Daoy (cell line): ENCODE measurements around the gene DDX43. TPM values are rescaled to one million over a fixed set of nuclear protein-coding genes. Genes with fewer than 3 reads are reported as not detected.
A peak's percentile ranks its signal among the peaks of the same experiment; 100 is the strongest.
"Not testable (repeated sequence)": the region's sequence is repeated elsewhere in the genome, so short reads cannot be mapped to it uniquely, and the experiment has no call there.

ENCODE experiments used
- DNase-seq: peaks from one replicate; pipeline ENCODE4 v3.0.0-alpha.2; 2015; ENCODE audit warnings: low read depth
- total RNA-seq: library from RNA; depleted of rRNA; stranded (reverse); fragments of >200 nt; shearing (Covaris generic); gene quantifications from 2 replicates; pipeline ENCODE4 v1.2.3, GENCODE V29; 2014

Gene DDX43
- total RNA-seq, 1 experiment from 2014 or later = not detected

DNA sequence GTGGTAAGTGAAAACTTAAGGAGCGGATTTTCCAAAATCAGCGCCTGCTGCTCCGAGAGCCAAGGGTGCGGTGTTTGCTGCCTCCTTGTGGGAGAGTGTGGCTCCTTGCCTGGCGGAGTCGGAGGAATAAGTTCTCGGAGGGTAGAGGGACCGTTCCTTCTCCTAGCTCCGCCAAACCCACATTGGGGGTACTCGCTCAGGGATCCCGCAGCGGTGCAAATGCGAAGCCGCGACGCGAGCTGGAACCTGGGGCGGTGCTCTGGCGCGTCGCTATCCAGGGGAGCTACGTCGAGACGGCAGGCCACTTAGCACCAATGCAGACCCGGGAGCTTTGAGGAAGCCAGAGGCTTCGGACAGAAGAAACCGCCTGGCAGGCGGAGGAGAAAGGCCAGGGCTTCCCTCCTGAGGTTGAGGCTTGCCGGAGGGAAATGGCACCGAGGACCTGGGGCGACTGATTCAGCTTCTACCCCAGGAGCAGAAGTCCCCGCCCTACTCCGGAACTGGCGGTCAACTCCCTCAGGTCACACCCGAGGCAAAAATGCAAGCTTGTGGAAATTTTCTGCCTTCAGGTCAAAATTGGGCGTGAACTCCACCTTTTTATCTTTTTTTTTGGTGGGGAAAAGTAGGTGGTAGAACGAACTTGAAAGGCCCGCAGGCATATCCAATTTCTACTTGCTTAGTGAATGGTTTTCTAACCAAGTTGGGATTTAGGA, 5.7 kb upstream of the DDX43 start:
- DNase-seq = no peak

DNA sequence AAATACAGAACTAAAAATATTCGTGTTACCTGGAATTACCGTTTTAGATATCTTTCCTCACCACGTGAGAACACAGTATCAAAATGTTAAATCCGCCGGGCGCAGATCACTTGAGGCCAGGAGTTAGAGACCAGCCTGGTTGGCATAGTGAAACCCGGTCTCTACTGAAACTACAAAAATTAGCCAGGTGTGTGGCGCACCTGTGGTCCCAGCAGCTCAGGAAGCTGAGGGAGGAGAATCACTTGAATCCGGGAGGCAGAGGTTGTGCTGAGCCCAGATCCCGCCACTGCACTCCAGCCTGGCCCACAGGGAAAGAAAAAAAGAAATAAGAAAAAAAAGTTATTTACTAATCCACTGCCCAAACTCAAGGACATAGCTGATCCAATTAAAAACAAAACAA, 4.8 kb upstream of the DDX43 start:
- no peak for DNase-seq

DNA sequence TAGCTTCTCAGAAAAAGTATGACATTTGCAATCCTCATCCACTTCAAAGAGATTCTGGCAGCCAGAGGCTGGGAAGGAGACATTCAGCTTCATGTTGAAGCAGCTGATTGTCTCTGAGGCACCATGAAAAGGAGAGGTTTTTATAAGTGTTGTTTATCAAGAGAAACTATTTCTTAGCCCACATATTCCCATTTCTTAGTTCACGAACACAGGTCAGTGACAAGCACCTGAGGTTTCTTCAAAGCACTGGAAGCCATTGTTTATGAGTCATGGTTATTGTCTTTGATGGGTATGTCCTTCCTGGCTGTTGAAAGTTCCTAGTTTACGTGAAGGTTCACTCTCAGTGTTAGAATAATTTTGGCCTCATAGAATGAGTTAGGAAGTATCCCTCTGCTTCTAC, 3.0 kb upstream of the DDX43 start:
- no peak for DNase-seq

DNA sequence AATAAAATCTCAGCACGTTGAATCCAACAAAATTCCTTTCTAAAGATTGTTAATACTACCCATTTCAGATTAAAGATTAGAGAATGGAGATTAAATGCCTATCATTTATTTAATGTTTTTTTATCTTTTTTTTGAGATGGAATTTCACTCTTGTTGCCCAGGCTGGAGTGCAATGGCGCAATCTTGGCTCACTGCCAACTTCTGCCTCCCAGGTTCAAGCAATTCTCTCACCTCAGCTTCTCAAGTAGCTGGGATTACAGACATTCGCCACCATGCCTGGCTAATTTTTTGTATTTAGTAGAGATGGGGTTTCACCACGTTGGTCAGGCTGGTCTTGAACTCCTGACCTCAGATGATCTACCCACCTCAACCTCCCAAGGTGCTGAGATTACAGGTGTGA, 2.4 kb upstream of the DDX43 start:
- DNase-seq = not testable (repeated sequence)

DNA sequence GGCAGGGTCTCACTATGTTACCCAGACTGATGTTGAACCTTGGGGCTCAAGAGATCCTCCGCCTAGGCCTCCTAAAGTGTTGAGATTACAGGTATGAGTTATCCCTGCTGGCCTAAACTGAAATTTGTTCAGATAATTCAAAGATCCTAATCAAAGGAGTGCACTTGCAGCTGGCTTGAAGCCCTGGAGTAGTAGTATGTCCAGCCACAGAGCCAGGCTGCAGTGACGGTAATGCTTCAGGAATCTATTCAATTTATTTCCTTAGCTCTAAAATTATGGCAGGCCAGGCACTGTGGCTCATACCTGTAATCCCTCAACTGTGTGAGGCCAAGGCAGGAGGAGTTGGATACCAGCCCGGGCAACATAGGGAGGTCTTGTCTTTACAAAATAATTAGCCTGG, 1.4 kb upstream of the DDX43 start:
- DNase-seq = no peak

DNA sequence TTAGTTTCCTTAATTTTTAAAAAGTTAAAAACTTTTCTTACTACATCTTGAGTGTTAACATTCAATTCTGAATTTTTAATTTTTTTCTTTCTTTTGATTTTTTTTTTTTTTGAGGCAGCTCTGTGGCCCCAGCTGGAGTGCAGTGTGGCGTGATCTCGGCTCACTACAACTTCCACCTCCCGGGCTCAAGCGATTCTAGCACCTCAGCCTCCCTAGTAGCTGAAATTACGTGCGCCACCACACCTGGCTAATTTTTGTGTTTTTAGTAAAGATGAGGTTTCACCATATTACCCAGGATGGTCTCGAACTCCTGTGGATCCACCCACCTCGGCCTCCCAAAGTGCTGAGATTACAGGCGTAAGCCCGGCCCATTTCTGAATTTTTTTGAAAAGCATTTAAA, 1.2 kb downstream of the DDX43 start:
- DNase-seq = no peak

DNA sequence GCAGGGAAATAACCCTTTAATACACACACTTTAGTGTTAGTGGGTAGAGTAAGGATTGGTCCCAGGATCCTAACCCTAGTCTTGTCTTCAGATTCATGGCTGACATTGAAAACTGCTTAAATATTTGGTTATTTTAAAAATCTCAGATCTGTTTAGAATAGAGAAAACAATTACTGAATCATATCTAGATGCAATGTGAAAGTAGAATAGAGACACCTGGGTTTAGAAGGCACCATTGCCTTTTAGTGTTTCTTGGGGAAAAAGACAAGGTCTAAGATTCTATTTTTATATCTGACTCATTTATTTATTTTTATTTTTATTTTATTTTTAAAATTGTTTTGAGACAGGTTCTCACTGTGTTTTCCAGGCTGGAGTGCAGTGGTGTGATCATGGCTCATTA, 6.0 kb downstream of the DDX43 start:
- no peak for DNase-seq

DNA sequence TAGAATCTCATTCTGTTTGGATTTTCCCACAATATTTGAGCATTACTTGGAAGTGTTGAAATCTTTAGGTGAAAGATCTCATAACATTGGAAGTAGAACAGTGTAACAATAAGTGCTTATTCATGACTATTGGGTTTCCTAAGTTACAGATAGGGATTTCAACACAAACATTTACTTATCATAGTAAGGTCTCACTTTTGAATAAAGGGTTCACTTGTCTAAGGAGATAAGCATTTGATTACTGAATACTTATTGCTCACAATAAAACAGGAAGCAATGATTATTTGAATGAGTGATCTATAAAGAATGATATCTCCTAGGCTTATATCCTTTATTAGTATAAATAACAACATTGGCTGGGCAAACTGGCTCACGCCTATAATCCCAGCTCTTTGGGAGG, 14.8 kb downstream of the DDX43 start:
- DNase-seq = no peak

DNA sequence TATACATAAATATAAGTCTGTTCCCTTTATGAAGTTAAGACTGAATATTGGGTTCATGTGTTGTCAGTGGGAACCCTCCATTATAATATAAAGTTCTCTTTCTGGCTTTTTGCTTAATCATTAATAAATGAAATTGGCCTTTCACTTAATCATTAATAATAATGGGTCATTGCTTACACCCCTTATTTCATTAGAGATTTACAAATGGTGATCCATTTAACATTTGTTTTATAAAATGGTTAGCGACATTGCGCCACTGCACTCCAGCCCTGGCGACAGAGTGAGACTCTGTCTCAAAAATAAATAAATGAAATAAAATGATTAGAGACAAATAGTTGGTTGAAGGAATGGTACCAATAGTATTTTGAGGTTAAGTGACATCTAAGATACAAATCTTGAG, 18.5 kb downstream of the DDX43 start:
- no peak for DNase-seq

DNA sequence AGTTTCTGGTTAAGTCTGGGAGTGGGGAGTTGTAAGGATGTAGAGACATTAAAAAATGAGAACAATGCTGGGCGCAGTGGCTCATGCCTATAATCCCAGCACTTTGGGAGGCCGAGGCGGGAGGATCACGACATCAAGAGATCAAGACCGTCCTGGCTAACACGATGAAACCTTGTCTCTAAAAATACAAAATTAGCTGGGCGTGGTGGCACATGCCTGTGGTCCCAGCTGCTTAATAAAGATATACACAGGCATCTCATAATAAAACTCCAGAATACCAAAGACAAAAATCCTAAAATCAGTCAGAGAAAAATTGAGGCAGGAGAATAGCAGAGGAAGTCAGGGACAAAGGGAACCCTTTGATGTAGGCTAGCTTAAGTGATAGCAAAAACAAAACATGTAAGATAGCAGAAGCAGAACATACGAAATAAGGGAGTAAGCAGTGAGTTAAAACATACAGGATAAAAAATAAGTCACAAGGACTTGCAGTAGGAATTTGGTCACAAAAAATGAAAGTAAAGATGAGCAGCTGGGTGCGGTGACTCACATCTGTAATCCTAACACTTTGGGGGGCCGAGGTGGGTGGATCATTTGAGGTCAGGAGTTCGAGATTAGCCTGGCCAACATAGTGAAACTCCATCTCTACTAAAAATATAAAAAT, 23.6 kb downstream of the DDX43 start:
- peak; percentile 36 for DNase-seq

DNA sequence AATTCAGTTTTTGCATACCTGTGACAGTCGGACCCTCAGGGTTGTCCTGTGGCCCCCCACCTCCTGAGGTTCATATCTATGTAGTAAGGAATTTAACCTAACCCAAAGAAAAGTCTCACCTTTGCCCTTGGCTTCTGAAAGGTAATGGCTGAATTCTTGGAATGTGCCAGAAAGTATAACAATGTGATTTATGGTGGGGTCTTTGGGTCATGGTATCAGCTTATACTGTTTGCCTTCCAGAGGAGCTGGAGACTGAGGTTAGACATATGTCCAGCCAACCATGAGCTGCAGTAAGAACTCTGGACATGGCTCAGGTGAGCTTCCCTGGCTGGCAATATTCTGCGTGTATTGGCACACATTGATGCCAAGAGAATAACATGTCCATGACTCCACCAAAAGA, 26.9 kb downstream of the DDX43 start:
- DNase-seq = no peak

DNA sequence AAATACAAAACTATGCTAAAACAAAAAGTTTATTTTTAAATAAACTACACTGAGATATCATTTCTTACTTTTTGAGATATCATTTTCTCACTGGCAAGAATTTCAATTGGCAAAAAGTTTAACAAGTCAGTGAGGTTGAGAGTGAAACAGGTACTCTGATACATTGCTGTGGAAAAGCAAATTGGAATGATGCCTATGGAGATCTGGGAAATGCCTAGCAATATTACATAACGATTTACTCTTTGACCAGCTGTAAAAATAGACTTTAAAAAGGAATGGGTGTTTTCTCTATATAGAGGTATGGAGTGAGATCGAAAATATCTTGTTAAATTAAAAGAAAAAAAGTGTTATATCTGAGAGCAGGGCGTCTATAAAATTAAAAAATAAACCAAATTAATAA, 40.6 kb downstream of the DDX43 start:
- no peak for DNase-seq

DNA sequence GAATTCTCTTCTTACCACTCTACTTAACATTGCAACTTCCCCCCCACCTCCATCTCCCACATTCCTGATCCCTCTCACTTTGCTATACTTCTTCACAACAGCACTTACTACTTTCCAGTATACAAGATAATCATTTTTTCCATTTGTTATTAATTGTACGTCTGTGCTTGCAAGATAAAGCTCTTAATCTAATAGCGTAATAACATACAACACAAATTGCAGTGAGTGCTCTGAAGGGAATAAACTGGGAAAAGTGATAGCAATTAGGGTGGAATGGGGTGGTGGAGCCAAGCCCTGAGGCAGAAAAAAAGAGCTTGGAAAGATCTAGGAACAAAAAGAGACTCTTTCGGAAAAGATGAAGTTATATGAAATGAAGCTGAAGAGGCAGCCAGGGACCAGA, 48.9 kb downstream of the DDX43 start:
- no peak for DNase-seq

DNA sequence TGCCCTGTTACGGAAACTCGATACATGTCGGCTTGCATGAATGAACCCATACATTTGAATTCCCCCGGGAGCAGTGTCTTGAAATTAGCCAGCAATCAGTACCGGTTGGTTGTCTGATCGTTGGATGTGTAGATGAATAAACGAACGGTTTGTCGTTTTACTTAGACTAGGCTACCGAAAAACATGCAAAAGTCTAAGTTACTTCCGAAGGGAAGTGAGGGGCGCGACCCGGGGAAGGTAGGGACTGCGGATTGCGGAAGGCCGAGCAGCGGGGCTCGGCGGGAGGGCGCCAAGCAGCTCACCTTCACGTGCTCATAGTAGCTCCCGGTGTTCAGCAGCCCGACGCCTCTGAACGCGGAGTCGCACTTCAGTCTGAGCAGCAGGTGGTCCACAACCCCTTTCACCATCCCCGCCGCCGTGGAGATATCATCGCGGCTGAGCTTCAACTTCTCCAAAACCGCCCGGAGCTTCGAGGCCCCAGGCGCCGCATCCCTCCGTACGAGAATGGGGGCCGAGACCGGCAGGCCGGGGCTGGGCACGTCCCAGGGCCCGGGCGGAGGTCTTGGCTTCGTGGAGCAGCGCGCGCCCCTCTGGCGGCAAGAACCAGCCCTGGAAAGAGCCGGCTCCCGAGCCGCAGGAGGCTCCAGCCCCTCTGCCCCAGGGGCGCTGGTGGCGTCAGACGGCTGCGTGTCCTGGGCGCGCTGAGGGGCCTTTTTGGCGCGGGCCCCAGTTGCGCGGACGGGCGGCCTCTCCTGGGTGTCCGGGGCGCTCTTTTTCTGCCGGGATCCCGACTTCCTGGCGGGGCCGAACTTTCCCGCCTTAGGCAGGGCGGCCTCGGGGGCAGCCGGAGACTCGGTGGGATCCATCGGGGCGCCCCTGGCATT, 56.8 kb downstream of the DDX43 start:
- DNase-seq = peak; percentile 72

DNA sequence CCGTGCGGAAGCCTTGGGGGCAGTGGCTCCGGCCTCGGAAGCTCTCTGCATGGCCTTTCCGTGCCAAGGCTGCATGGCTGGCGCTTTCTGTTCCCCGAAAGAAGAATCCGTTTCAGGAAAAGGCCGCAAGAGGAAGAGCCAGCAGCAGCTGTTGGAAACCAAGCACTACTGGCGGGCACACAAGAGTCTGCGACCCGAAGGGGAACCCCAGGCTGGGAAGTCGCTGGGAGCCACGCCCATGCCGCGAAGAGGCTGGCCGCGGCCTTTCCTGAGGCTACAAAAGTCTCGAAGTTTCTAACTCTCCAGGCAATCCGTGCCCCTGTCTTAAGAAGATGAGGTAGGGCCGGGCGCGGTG, 57.5 kb downstream of the DDX43 start, which contains the start of gene CGAS:
CGAS (minus strand) TSS at position 191 of the 355 bp plus-strand sequence; CDS start at position 75, 116 bp downstream.
- DNase-seq = peak; percentile 88

DNA sequence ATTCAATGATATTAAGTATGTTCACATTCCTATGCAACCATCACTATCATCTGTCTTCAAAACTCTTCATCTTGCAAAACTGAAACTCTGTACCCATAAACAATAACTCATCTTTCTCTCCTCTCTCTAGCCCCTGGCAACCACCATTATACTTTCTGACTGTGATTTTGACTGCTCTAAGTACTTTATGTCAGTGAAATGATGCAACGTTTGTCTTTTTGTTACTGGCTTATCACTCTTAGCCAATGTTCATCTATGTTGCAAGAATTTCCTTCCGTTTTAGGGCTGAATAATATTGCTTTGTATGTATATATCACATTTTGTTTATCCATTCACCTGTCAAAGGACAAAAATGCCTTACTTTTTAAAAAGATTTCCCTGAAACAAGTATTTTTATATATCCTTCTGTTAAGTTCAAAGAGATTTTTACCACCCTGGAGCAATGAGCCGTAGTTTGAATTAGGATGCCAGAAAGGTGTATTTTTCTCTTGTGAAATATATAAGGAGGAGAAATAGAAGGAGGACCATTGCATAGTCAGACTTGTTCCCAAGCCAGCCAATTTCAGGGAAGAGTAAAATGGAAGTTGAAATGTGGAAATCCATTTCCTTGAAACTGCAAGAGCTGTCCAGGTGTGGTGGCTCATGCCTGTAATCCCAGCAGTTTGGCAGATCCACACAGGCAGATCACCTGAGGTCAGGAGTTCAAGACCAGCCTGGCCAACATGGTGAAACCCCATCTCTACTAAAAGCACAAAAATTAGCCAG, 61.4 kb downstream of the DDX43 start:
- DNase-seq = no peak

DNA sequence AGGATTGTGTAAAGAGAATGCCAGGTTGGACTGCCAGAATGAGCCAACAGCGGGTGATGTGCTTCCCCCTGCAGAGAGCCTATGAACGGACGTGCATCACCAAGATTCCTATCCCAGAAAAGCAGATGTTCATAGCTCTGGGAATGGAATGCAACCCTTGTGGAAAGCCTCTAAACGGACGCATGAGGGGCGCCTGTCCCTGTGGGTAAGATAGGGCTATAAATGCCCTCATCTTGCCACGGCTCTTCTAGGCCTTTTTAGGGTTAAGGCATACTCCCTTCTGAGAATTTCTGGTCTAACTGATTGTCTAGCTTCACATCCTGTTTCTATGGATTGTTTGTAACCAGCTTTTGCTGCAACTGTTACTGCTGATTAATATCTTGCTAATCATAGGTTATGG, 64.8 kb downstream of the DDX43 start:
- DNase-seq = not testable (repeated sequence)

DNA sequence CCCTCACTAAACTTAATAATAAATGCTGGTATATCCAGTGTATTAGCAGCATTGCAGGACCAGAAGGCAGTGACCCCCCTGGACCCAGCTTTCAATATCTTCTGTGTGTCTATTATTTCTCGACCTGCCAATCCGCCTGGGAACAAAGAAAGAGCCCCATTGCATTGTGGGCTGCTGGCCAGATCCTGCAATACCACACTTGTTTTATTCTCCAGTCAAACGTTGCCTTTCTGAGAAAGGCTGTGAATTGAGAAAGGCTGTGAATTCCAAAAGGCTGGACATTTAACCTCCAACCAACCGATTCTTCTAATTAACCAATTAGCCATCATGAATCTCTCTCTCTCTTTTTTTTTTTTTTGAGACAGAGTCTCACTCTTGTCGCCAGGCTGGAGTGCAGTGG, 65.4 kb downstream of the DDX43 start:
- no peak for DNase-seq

DNA sequence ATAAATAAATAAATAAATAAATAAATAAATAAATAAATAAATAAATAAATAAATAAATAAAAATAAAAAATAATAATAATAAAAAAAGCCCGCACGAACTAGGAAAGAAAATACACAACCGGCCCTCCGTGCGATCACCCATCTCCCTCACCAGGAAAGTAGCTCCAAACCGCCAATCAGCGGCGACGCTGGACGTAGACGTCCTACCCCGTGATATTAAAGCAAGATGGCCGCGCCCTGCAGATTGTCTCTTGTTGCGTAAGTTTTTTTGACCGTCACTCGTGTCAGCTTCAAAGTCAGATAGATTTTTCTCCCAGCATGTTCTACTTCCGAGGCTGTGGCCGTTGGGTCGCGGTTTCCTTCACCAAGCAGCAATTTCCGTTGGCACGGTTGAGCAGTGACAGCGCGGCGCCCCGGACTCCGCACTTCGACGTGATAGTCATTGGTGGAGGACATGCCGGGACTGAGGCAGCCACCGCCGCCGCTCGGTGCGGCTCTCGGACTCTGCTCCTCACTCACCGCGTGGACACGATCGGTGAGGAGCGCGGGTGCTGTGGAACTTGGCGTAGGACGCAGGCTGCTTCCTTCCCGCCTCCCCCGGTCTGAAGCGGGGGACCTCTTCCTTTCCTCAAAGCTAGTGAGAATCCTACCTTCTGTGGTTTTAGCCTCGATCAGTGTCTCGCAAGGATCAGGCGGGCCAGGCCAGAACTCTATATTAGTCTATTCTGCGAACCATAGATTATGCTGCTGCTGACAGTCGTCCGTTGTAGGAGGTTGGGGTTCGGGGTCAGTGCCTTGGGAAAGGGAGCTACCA, 67.1 kb downstream of the DDX43 start, which contains the start of gene MTO1:
MTO1 (plus strand) TSS at position 201 of the 814 bp plus-strand sequence; CDS start at position 319, 118 bp downstream.
- DNase-seq = peak; percentile 95
